Uterus (tissue), 4 donors: ENCODE data around the gene IFT20. TPM values are rescaled to one million over a fixed set of nuclear protein-coding genes. Genes with fewer than 3 reads are reported as not detected.
A peak's percentile ranks its signal among the peaks of the same experiment; 100 is the strongest.
"Not testable (repeated sequence)": the region's sequence is repeated elsewhere in the genome, so short reads cannot be mapped to it uniquely, and the experiment has no call there.

Source experiments
- DNase-seq, 2 donors: peaks; one replicate each; pipeline ENCODE4 v3.0.0-alpha.2; 2019 to 2020
- H3K27ac ChIP-seq, 2 donors: fragments of 200-600 bp; sonication (generic); 1 replicate in 1 of 2; 2 replicates in 1 of 2; pipeline ENCODE4 v1.5.1; 2016 to 2018
- H3K27me3 ChIP-seq, 2 donors: fragments of 200-600 bp; sonication (generic); one replicate each; pipeline ENCODE4 v1.5.1; 2018 to 2019; ENCODE audit warnings: control low read depth in 1 of 2
- H3K36me3 ChIP-seq, 2 donors: fragments of 200-600 bp; sonication (generic); one replicate each; pipeline ENCODE4 v1.5.1; 2019; ENCODE audit warnings: control low read depth in 1 of 2
- H3K4me1 ChIP-seq, 2 donors: fragments of 200-600 bp; sonication (generic); one replicate each; pipeline ENCODE4 v1.5.1; 2018 to 2019; ENCODE audit warnings: control low read depth in 1 of 2
- H3K4me3 ChIP-seq, 2 donors: fragments of 200-600 bp; sonication (generic); 1 replicate in 1 of 2; 2 replicates in 1 of 2; pipeline ENCODE4 v1.5.1; 2018 to 2019; ENCODE audit warnings: mild to moderate bottlenecking in 1 of 2
- H3K9me3 ChIP-seq, 2 donors: fragments of 200-600 bp; sonication (generic); one replicate each; pipeline ENCODE4 v1.5.1; 2019; ENCODE audit warnings: control low read depth in 1 of 2
- POLR2A ChIP-seq, 2 donors: fragments of 450-650 bp; IDR thresholded peaks; one replicate each; pipeline ENCODE4 v1.6.1; 2016; ENCODE audit warnings: antibody characterized with exemption in 2 of 2, mild to moderate bottlenecking in 1 of 2, moderate library complexity in 1 of 2
- intact Hi-C: fragments of 100-400 bp; cut with DNase I; formaldehyde crosslinking; loops from one replicate; pipeline ENCODE4 v1.15.1; 2023; ENCODE audit warnings: low total_unique reads
- total RNA-seq, 4 donors: library from RNA; depleted of rRNA in 3 of 4; stranded (reverse); fragments of >200 nt in 3 of 4; gene quantifications; one replicate each; pipeline versions ENCODE4 v1.1.0 to v1.2.4, GENCODE V29; 2014 to 2023
- TF ChIP-seq, protein P1 (sequence below), 4 experiments: fragments of 200-600 bp in 2 of 4; fragments of 450-650 bp in 2 of 4; sonication (generic) in 2 of 4; IDR thresholded peaks; one replicate each; pipeline ENCODE4 v1.5.1; 2016 to 2019; ENCODE audit warnings: antibody characterized with exemption in 4 of 4, mild to moderate bottlenecking in 2 of 4, moderate library complexity in 1 of 4
- donor health status: DM: yes; HTN: yes; CAD: no.

IFT20 gene
- total RNA-seq, 4 donors from 2014 or later, result 30.5 to 241 (median 59.1) TPM

DNA sequence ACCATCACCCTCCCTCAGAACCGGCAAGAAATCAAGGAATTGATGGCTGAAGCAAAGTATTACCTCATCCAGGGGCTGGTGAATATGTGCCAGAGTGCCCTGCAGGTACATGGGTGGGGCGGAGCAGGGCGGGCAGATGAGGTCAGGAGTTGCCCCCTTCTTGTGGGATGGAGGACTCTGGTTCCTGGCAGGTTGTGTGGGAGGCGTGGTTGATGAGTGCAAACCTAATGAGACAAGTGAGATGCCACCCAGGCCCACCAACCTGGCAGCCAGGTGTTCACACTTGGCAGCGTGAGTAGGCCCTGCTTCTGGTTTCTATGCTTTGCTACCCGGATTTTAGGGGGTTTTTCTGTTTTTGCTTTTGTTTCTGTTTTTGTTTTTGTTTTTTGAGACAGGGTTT, 5.1 kb upstream of the IFT20 start:
- no peaks in the 10 kb centered on the region for H3K27me3 ChIP-seq
- no peak overlapping the region for H3K27ac ChIP-seq
- H3K4me1 ChIP-seq, result peaks cover 6 to 16% of the 10 kb centered on the region in 2 donors
- DNase-seq, result no peak
- no peaks in the 10 kb centered on the region for H3K9me3 ChIP-seq
- intact Hi-C loops, result no loop called here
- no peaks in the 10 kb centered on the region for H3K36me3 ChIP-seq
- H3K4me3 ChIP-seq, result no peak overlapping the region
- TF ChIP-seq, protein P1, sequence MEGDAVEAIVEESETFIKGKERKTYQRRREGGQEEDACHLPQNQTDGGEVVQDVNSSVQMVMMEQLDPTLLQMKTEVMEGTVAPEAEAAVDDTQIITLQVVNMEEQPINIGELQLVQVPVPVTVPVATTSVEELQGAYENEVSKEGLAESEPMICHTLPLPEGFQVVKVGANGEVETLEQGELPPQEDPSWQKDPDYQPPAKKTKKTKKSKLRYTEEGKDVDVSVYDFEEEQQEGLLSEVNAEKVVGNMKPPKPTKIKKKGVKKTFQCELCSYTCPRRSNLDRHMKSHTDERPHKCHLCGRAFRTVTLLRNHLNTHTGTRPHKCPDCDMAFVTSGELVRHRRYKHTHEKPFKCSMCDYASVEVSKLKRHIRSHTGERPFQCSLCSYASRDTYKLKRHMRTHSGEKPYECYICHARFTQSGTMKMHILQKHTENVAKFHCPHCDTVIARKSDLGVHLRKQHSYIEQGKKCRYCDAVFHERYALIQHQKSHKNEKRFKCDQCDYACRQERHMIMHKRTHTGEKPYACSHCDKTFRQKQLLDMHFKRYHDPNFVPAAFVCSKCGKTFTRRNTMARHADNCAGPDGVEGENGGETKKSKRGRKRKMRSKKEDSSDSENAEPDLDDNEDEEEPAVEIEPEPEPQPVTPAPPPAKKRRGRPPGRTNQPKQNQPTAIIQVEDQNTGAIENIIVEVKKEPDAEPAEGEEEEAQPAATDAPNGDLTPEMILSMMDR (IDR thresholded peaks at IDR 0.05), result no peak
- TF ChIP-seq POLR2A (IDR thresholded peaks at IDR 0.05), result no peak

DNA sequence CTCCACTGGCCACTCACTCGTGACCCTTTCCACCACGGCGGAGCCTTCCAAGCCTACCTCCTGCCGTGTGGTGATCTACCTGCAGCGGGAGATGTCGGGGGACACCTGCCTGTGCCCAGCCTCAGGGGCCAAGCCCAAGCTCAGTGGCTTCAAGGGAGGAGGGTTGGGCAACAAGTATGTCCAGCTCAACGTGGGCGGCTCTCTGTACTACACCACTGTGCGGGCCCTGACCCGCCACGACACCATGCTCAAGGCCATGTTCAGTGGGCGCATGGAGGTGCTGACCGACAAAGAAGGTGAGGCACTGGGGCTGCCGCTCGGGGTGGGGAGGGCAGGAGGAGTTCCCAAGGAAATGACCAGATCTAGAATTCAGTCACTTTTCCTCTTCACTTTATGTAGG, 4.2 kb upstream of the IFT20 start:
- Histone ChIP-seq H3K36me3 (no peaks in the 10 kb centered on the region), H3K27me3 (no peaks in the 10 kb centered on the region), H3K4me1 (peaks cover 6 to 16% of the 10 kb centered on the region in 2 donors), H3K9me3 (no peaks in the 10 kb centered on the region), H3K4me3 (no peak overlapping the region), H3K27ac (no peak overlapping the region)
- DNase-seq, result no peak
- intact Hi-C loops, result no loop called here
- no peak for TF ChIP-seq POLR2A (IDR thresholded peaks at IDR 0.05)
- TF ChIP-seq, protein P1 (IDR thresholded peaks at IDR 0.05), result no peak

DNA sequence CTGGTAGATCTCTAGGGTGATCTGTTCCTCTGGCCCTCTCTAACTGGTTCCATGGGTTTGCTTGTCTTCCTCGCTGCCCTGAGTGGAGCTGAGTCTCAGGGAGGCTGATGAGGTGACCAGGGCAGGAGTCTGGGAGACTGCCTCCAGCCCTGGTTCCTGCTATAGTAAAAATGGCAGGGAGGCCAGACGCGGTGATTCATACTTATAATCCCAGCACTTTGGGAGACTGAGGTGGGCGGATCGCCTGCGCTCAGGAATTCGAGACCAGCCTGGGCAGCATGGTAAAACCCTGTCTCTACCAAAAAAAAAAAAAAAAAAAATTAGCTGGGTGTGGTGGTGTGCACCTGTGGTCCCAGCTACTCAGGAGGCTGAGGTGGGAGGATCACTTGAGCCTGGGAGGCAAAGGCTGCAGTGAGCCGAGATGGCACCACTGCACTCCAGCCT, 3.5 kb upstream of the IFT20 start:
- H3K9me3 ChIP-seq, intact Hi-C loops, H3K4me3 ChIP-seq, H3K27ac ChIP-seq, H3K27me3 ChIP-seq, H3K36me3 ChIP-seq, DNase-seq: not testable (repeated sequence)
- H3K4me1 ChIP-seq, result peaks cover 6 to 16% of the 10 kb centered on the region in 2 donors

DNA sequence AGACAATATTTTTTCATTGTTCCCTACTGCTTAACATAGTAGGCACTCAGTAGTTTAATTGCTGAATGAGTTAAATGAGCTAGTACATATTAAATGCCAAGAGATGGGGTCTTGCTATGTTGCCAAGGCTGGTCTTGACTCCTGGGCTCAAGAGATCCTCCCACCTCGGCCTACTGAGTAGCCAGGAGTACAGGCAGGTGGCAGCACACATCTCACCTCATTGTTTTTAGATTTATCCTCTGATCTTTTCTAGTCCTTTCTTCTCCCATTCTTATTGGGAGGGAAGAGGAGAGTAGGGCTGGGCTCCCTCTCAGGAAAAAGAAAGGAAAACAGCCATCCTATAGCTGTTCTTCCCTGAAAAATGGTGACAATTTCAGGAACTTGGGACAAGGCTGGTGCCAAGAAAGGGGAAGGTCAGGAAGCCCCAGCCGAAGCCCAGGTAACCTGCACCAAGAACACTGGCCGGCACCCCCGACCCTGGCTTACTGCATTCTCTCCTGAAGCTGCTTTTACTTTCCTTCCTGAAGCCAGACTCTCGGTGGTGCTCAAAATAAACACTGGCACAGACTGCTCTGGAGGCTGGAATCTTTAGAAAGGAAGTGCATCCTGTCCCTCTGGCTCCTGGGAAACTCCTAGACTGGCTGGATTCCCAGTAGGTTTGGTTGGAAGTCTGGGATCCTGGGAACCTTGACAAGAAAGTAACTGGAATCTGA, 2.9 kb upstream of the IFT20 start:
- Histone ChIP-seq H3K27ac (peak overlapping the region in 1 of 2 donors; percentile 27), H3K27me3 (no peaks in the 10 kb centered on the region), H3K9me3 (no peaks in the 10 kb centered on the region), H3K36me3 (no peaks in the 10 kb centered on the region), H3K4me1 (peaks cover 6 to 16% of the 10 kb centered on the region in 2 donors), H3K4me3 (no peak overlapping the region)
- no peak for DNase-seq
- TF ChIP-seq, protein P1 (IDR thresholded peaks at IDR 0.05), result no peak
- intact Hi-C loops, result no loop called here

DNA sequence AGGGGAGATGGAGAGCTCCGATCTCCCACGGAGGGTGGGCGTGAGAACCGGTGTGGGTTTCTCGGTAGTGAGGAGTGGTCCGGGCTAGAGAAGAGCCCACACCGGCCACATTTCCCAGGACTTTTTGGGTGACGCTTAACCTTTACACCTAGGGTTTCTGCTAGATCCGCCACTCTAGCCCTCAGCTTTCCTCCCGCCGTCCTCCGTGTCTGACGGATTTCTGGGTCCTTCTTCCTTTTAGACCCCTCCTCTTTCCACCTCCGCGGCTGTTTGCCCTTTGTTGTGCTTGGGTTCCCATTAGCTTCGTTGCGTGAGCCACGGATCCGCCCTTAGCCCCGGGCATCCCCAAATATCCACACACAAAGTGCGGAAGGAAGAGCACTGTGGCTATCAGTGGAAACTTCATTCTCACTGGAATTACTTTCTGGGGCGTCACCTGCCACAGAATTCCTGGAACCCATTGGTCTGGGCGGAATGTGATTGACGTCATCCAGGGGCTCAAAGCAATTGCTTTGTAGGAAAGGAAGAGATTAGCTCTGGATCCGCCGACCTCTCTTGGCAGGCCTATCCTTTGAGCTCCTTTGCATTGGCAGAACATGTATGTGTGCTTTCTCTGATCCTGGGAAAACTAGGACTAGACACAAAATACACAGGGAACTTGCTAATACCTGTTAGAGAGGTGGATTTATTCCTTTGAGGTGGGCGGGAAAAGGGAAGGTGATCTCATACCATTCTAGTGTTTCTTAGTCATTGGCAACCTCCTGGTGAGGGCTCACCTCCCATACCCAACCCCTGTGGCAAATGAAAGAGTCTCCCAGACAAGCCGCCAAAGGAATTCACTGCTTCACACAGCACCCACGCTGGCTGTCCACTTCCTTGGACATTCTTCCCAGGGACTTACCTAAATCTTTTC, 943 bp upstream of the IFT20 start:
- Histone ChIP-seq H3K27ac (peak overlapping the region; percentile 89 to 96), H3K4me1 (peaks cover 6 to 16% of the 10 kb centered on the region in 2 donors), H3K4me3 (peak overlapping the region; percentile 98 to 99), H3K9me3 (no peaks in the 10 kb centered on the region), H3K27me3 (no peaks in the 10 kb centered on the region), H3K36me3 (no peaks in the 10 kb centered on the region)
- peak; percentile 49 to 61 for DNase-seq
- intact Hi-C loops, result no loop called here
- TF ChIP-seq, protein P1 (IDR thresholded peaks at IDR 0.05), result no peak
- TF ChIP-seq POLR2A (IDR thresholded peaks at IDR 0.05), result peak in 1 of 2 donors; percentile 46
